Natural killer cell (primary cell): ENCODE data around the gene MXRA7. TPM values are rescaled to one million over a fixed set of nuclear protein-coding genes. Genes with fewer than 3 reads are reported as not detected.
"Not testable (repeated sequence)": the region's sequence is repeated elsewhere in the genome, so short reads cannot be mapped to it uniquely, and the experiment has no call there.

Experiments
- ATAC-seq, 3 donors: fragments of 150-1000 bp in 2 of 3; fragments of 200-7000 bp in 1 of 3; cut with Tn5 transposase; 1 replicate in 1 of 3; 2 replicates in 2 of 3; pipeline ENCODE4 v1.10.0; 2021; ENCODE audit warnings: mild to moderate bottlenecking in 2 of 3, moderate library complexity in 2 of 3
- DNase-seq, 2 donors: peaks; one replicate each; pipeline versions ENCODE4 v3.0.0 to v3.0.0-alpha.2; 2013 to 2021; ENCODE audit warnings: mixed read lengths in 1 of 2
- H3K27ac ChIP-seq: one replicate; pipeline ENCODE4 v1.5.1; 2013; ENCODE audit warnings: mild to moderate bottlenecking, low read length
- H3K27me3 ChIP-seq: one replicate; pipeline ENCODE4 v1.6.1; 2013; ENCODE audit warnings: low read length; ENCODE audit not compliant: control insufficient read depth, insufficient read depth
- H3K36me3 ChIP-seq: one replicate; pipeline ENCODE4 v1.6.1; 2013; ENCODE audit warnings: low read length; ENCODE audit not compliant: control insufficient read depth, insufficient read depth
- H3K4me1 ChIP-seq: one replicate; pipeline ENCODE4 v1.6.1; 2013; ENCODE audit warnings: low read length; ENCODE audit not compliant: control insufficient read depth, insufficient read depth
- H3K4me3 ChIP-seq: one replicate; pipeline ENCODE4 v1.5.1; 2013; ENCODE audit warnings: low read length
- H3K9me3 ChIP-seq: one replicate; pipeline ENCODE4 v1.6.1; 2013; ENCODE audit warnings: low read length; ENCODE audit not compliant: control insufficient read depth, insufficient read depth
- H3K27ac Mint-ChIP-seq, 2 donors: one replicate each; pipeline ENCODE4 v1.8.0; 2022; ENCODE audit warnings: mild to moderate bottlenecking in 2 of 2, mixed read lengths in 2 of 2, moderate library complexity in 1 of 2
- H3K27me3 Mint-ChIP-seq, 2 donors: one replicate each; pipeline ENCODE4 v1.8.0; 2022; ENCODE audit warnings: low read depth in 2 of 2, mixed read lengths in 2 of 2
- H3K36me3 Mint-ChIP-seq: one replicate; pipeline ENCODE4 v1.8.0; 2022; ENCODE audit warnings: mixed read lengths
- H3K4me1 Mint-ChIP-seq, 2 donors: one replicate each; pipeline ENCODE4 v1.8.0; 2022; ENCODE audit warnings: mixed read lengths in 2 of 2
- H3K4me3 Mint-ChIP-seq: one replicate; pipeline ENCODE4 v1.8.0; 2022; ENCODE audit warnings: mild to moderate bottlenecking, moderate library complexity, mixed read lengths
- H3K9me3 Mint-ChIP-seq, 2 donors: one replicate each; pipeline ENCODE4 v1.8.0; 2022; ENCODE audit warnings: mixed read lengths in 2 of 2
- CTCF ChIP-seq: fragments of 200-600 bp; IDR thresholded peaks from one replicate; pipeline ENCODE4 v1.8.0; 2022; ENCODE audit warnings: antibody characterized with exemption
- WGBS: methylation state at CpG from one replicate; pipeline ENCODE4 v1.1.7; 2013; ENCODE audit warnings: missing lambda C conversion rate; ENCODE audit not compliant: insufficient coverage; 5-methylcytosine and 5-hydroxymethylcytosine counted together
- intact Hi-C: fragments of 100-400 bp; cut with micrococcal nuclease; formaldehyde crosslinking; loops from one replicate; pipeline ENCODE4 v1.14.2; 2022
- total RNA-seq, 4 donors: library from RNA; stranded (reverse); fragments of 120-200 nt in 1 of 4; gene quantifications; one replicate each; pipeline versions ENCODE4 v1.2.3 to v1.2.4, GENCODE V29; 2013 to 2022

The MXRA7 gene
- total RNA-seq, 3 donors from 2014 or later (not counting 1 experiment from before 2014, with no cell fraction given), result 31.6 to 47.6 (median 46.5) TPM

GRCh38 chr17:76638263-76638662, 72.5 kb downstream of the MXRA7 start:
- H3K9me3 ChIP-seq, result no peaks in the 10 kb centered on the region
- no peak for TF ChIP-seq CTCF

GRCh38 chr17:76636486-76637206, 74.1 kb downstream of the MXRA7 start:
- H3K4me1 ChIP-seq, H3K4me3 ChIP-seq, H3K27ac Mint-ChIP-seq, DNase-seq, H3K36me3 ChIP-seq, H3K36me3 Mint-ChIP-seq, intact Hi-C loops, H3K27me3 Mint-ChIP-seq, ATAC-seq, H3K9me3 ChIP-seq, H3K4me1 Mint-ChIP-seq, H3K27me3 ChIP-seq, H3K4me3 Mint-ChIP-seq, H3K9me3 Mint-ChIP-seq, H3K27ac ChIP-seq: not testable (repeated sequence)
- 96% methylated on average over 19 of the region's 27 CpGs for WGBS

More at GRCh38 chr17:76638263-76638662, 72.5 kb downstream of the MXRA7 start:
- H3K27ac Mint-ChIP-seq, result no peak overlapping the region
- H3K9me3 Mint-ChIP-seq, result no peaks in the 10 kb centered on the region
- ATAC-seq (no peak), DNase-seq (no peak)
- H3K27me3 ChIP-seq, result no peaks in the 10 kb centered on the region
- WGBS, result 95% methylated on average over 9 of the region's 10 CpGs
- H3K4me1 Mint-ChIP-seq, result no peaks in the 10 kb centered on the region
- H3K27ac ChIP-seq, result no peak overlapping the region
- H3K36me3 Mint-ChIP-seq, result no peaks in the 10 kb centered on the region
- peaks cover 0 to 8% of the 10 kb centered on the region in 2 donors for H3K27me3 Mint-ChIP-seq
- no peak overlapping the region for H3K4me3 Mint-ChIP-seq
- H3K36me3 ChIP-seq, result no peaks in the 10 kb centered on the region
- no peak overlapping the region for H3K4me3 ChIP-seq
- intact Hi-C loops, result no loop called here
- no peaks in the 10 kb centered on the region for H3K4me1 ChIP-seq

- H3K4me3 Mint-ChIP-seq, result no peak overlapping the region
- no peaks in the 10 kb centered on the region for H3K36me3 ChIP-seq
- peaks cover 0 to 4% of the 10 kb centered on the region in 2 donors for H3K27me3 Mint-ChIP-seq
- H3K27ac ChIP-seq, result no peak overlapping the region
- TF ChIP-seq CTCF, result no peak
- H3K9me3 Mint-ChIP-seq, result no peaks in the 10 kb centered on the region
- no peak overlapping the region for H3K27ac Mint-ChIP-seq
- DNase-seq, result no peak
- H3K4me1 ChIP-seq, result no peaks in the 10 kb centered on the region
- no peaks in the 10 kb centered on the region for H3K4me1 Mint-ChIP-seq
- no peaks in the 10 kb centered on the region for H3K9me3 ChIP-seq
- H3K4me3 ChIP-seq, result no peak overlapping the region
- WGBS, result 86% methylated on average over 6 of the region's 8 CpGs
- H3K27me3 ChIP-seq, result no peaks in the 10 kb centered on the region
- no peak for ATAC-seq
- intact Hi-C loops, result no loop called here
- no peaks in the 10 kb centered on the region for H3K36me3 Mint-ChIP-seq
Measured at GRCh38 chr17:76635659-76636360, 75.0 kb downstream of the MXRA7 start.

- no peaks in the 10 kb centered on the region for H3K36me3 Mint-ChIP-seq
- H3K36me3 ChIP-seq, result no peaks in the 10 kb centered on the region
- H3K27ac Mint-ChIP-seq, result no peak overlapping the region
- H3K27me3 Mint-ChIP-seq, result peaks cover 0 to 4% of the 10 kb centered on the region in 2 donors
- H3K27ac ChIP-seq, result no peak overlapping the region
- no peak for DNase-seq
- no peak for TF ChIP-seq CTCF
- intact Hi-C loops, result no loop called here
- H3K4me3 Mint-ChIP-seq, result no peak overlapping the region
- no peaks in the 10 kb centered on the region for H3K27me3 ChIP-seq
- no peaks in the 10 kb centered on the region for H3K9me3 ChIP-seq
- no peaks in the 10 kb centered on the region for H3K4me1 ChIP-seq
- no peaks in the 10 kb centered on the region for H3K4me1 Mint-ChIP-seq
- H3K9me3 Mint-ChIP-seq, result no peaks in the 10 kb centered on the region
- WGBS, result 85% methylated on average over 5 of the region's 5 CpGs
- no peak overlapping the region for H3K4me3 ChIP-seq
- no peak for ATAC-seq
Measured at GRCh38 chr17:76635039-76635438, 75.7 kb downstream of the MXRA7 start.
